GM04503 (cell line): Measurements from ENCODE around the gene RESP18.

Experiments
- DNase-seq: peaks from one replicate; pipeline ENCODE4 v3.0.0-alpha.2; 2012; ENCODE audit warnings: low read depth

RESP18 gene

DNA sequence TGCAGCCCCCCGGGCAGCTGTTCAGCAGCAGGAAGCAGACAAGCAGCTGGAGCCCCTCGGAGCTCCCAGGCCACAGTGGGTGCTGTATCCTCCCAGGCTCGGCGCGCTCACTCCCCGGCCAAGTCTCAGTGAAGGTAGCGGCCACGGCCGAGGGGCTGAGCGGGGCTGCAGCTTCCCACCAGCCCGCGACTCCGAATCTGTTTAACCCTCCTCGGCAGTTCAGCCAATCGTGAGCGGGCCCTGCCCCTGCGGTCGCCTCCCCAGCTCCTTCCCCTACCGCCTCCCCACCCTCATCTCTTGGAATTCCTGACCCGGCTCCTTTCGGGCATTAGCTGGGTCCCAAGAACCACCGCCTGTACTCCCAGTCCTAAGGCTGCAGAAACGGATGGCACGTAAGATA lies at the start of gene RESP18:
Gene RESP18 (minus strand): TSS at position 203 of the 400 bp plus-strand sequence.
- DNase-seq, result no peak

DNA sequence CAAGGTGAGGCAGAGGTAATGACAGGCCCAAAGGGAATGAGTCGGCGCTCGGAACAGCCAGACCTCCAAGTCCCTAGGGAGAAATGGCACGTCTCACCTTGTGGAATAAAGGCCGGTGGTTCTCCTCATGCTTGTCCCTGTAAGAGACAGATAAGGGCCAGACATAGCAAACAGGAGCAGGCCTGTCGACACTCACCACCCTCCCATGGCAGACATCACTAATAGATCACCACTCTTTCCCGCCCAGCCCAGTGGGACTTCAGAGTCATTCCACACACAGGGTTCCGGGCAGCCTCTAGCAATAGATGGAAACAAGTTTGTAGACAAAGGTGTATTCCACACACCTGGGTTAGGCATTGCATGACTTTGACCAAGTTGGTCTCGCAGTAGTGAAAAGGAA lies 48.9 kb upstream of the RESP18 start:
- DNase-seq, result no peak

DNA sequence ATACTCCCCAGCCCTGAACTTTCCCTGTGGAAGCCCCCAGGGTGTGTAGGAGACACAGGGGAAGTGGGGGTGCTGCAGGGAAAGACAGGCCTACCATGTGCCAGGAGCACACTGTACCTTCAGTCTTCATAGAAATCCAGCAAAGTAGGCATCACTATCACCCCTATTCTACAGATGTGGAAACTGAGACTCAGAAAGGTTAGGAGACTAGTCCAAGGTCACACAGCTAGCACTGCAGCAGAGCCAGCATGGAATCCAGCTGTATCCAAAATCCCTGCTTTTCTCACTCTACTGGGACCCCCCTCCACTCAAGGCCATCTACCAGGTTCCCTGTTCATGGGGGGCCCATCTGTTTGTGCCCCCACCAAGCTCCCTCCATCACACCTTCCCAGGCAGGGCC lies 48.4 kb upstream of the RESP18 start:
- no peak for DNase-seq

DNA sequence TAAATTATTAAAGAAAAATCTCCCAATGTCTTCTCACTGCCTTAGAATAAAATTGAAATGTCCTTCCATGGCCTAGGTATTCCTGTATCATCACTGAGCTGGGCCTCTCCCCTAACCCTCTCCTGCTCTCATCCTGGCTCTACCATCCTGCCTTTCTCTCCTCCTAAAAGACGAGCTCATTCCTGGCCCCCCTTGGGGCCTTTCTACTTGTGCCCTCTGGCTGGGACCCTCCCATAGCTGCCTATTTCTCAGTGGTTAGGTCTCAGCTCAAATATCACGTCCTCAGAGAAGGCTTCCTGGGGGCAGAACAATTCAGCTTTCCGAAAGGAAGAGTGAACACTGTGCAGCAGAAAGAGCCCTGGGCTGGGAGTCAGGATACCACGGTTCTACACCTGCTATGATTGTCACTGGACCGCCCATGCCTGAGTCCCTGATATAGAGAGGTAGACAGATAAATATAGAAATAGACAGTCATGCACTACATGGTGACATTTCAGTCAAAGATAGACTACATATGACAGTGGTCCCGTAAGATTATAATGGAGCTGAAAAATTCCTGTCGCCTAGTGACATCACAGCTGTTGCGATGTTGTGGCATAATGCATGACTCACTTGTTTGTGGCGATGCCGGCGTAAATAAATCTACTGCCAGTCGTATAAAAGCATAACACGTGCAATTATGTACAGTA lies 45.8 kb upstream of the RESP18 start:
- DNase-seq, result no peak

DNA sequence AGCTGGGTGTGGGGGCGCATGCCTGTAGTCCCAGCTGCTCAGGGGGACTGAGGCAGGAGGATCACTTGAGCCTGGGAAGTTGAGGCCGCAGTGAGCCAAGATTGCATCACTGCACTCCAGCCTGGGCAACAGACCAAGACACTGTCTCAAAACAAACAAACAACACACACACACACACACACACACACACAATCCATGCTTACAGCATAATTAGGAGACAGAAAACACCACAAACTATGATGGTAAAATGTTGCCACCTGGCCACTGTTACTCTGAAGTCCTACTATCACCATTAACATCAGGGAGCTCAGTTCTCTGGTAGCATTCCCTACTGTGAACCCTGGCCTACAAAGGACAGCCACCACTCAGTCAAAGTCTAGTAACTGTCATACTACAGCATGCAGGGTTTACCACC lies 36.9 kb upstream of the RESP18 start:
- DNase-seq, result peak; percentile 56

DNA sequence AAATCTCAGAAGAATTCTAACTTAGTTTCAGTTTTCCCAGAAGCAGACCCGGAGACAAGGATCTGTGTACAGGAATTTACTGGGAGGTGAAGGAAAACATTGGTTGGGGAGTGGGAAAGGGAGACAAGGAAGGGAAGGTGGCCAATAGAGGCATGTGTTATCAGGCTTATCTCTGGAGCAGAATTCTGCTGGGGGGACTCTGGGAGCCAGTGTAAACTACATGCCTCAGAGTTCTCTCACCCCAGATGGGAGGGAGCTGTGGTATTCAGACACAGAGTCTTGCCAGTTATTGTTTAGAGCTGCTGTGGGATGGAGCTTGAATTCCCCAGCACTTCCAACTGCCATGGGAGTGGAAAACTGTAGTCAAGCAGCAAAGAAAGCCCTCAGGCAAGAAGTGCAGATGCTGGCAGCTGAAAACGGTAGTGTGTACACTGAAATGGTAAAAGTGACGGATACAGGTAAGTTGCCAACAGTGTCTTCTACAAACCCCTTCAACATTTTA lies 36.2 kb upstream of the RESP18 start:
- DNase-seq, result peak; percentile 73

DNA sequence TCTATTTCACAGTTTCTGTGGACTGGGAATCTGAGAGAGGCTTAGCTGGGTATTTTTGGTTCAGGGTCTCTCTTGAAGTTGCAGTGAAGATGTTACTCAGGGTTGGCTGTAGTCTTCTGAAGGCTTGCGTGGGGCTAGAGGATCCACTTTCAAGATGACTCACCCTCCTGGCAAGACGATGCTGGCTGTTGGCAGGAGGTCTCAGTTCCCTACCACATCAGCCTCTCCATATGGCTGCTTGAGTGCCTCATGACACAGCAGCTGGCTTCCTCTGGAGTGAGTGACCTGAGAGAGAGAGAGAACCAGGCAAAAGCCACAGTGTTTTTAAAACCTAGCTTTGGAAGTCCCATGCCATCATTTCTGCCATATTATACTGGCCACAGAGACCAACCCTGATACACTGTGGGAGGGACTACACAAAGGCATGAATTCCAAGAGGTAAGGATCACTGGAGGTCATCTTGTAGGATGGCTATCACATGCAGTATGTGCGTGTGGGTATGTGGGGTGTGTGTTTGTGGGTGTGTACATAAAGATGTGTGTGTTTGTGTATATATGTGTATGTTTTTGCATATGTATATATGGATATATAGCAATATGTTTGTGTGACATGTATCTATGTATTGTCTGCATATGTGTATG lies 30.1 kb upstream of the RESP18 start:
- DNase-seq, result peak; percentile 92

DNA sequence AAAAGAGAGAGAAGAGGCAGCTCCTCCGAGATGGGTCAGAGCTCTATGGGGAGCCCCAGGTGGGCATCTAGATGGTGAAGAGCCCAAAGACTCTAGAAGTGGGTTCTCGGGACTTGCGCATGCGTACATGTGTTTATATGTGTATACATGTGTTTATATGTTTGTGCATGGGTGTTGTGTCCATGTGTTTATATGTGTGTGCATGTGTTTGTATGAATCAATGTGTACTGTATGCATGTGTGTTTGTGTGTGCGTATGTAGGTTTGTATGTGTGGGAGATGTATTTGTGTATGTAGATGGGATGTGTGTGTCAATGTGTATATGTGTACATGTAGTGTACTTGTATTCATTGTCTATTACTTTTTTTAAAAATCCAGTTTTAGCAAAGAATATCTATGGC lies 29.5 kb upstream of the RESP18 start:
- no peak for DNase-seq

DNA sequence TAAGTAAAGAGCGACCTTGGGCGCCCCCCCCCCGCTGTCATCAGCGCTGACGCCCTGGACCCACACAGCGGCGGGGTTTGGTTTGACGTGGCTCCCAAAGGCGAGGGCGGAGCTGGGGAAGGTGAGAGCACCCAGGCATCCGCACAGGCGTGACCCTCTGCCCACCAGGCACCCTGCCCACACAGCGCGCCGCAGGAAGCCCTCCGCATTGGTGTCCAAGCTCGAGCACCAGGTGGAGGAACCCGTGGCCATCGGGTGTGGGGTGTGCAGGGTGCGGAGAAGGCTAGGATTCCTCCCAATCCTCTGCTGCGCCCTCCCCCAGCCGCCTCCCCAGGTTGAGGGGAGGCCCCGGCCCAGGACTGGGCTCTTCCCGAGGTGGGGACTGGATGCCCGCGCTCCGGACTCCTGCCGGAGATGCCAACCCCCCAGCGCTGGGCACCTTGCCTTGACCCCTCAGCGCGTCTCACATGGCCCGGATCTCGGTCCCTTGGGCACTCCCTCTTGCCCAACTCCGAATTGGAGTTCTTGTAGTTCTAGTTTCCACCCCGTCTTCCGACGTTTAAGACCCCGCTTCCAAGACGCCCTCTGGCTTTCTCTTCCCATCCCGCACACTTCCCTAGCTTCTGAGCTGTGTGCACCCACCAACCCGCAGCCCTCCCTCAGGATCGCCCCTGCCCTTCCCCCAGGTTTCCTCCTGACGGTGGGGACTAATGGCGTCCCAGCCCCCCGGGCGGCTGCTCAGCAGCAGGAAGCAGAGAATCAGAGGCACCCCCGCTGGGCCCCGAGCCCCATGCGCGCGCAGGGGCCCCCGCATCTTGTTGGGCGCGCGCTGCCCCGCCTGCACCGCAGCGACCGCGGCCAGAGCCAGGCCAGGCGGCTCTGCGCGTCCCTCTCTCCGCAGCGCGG lies 25.9 kb upstream of the RESP18 start:
- DNase-seq, result no peak

DNA sequence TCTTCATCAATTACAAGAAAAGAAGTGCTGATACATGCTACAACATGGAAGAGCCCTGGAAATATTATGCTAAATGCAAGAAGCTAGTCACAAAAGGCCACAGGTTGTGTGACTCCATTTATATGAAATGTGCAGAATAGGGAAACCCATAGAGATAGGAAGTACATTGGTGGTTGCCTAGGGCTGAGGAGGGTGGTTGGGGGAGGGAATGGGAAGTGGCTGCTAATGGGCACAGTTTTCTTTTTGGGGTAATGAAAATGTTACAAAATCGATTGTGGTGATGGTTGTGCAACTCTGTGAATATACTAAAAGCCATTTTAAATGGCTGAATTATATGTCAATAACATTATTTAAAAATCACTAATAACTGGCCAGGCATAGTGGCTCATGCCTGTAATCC lies 24.3 kb upstream of the RESP18 start:
- DNase-seq, result no peak

DNA sequence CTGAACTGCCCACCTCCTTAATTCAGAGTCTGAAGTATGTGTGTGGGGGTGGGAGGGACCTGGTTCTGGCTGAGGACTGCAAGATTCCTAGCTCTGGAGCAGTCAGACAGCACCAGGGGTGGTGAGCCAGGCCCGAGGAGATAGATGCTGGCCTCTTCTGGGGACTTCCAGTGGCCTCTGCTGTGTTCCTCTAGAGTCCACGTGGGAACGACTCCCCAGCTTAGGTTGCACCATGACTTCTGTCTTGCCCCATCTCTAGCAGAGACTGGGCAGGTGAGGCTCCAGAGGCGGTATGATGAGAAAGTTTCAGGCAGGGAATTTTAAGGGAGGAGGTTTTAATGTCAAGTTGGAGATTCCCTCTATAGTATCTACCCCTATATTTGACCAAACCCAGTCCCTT lies 22.0 kb upstream of the RESP18 start:
- DNase-seq, result no peak

DNA sequence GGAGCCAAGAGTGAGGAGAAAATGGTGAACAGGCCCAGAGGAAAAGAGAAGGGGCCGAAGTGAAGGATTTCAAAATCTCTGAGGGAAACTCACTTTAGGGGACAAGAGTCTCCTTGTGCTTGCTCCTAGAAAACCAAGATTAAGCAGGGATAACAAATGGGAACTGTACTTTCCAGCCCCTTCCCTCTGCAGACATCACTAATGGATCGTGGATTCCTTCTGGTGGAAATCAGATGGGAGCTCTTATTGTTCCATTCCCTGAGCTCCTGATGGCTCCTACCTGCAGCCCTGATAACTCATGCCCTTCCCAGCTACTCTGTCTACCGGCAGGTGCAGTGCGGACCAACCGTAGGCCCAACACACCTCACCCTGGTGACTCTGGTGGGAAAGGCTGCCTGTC lies 20.6 kb upstream of the RESP18 start:
- no peak for DNase-seq

DNA sequence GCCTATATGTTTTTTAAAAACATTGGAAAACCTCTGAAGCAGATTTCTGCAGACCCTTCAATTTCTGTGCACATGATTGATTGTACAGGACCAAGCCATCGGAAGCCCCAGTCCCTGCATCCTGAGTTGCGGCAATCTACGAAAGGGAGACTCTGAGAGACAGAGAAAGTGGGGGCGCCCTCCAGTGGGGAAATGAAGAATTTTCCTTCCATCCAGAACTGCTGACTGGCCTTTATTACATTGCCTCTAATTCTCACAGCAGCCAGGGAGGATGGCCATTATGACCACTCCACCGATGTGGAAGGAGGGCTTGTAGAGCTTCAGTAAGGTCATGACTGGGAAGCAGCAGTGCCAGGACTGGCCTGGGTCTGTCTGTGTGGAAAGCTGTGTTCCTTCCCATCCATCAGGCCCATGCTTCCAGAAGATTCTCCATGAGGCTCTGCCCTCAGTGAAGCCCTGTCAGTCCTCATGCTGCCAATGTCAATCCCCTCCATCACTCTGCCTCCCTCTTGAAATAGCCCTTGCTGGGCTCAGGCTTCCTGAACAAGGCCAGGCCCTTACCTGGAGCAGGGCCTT lies 20.0 kb upstream of the RESP18 start:
- DNase-seq, result no peak

DNA sequence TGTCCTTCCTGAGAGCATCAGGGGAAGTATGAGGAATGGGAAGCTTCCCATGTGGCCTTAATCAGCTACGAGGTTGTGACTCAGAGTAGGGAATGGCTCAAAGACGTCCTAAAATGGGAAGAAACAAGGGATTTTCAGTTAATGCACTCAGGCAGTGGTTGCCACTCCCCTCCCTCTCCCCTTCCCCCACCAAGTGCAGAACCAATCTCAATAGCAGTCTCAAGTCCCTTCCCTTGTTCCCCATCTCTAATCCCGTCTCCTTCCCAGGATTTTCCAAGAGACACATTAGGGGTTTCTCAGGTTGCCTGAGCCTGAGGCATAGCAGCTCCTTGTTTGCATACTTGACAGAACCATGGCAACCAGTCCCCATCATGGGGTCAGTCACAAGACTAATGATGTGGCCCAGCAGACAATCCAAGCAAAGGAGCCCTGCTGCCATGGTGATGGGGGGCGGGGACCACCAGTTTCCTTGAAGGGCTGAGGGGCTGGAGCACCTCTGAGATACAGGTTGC lies 18.2 kb upstream of the RESP18 start:
- peak; percentile 61 for DNase-seq

DNA sequence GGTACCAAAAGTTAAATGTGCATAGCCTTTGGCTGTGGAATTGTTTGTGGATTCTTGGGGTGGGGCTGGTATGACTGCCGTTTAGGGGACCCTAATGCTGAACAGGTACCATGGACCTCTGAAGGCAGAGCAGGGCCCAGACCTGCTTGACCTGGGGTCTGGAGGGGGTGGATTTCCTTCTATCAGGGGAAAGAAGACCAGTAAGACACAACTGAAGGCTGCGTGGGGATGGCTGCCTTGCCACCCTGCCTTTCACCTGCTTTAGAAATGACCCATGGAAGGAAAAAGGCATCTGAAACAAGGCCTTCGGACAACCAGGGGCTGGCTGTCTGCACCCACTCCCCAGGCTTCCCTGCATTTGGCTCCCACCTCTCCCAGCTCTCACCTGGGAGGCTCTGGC lies 17.7 kb upstream of the RESP18 start:
- DNase-seq, result no peak

DNA sequence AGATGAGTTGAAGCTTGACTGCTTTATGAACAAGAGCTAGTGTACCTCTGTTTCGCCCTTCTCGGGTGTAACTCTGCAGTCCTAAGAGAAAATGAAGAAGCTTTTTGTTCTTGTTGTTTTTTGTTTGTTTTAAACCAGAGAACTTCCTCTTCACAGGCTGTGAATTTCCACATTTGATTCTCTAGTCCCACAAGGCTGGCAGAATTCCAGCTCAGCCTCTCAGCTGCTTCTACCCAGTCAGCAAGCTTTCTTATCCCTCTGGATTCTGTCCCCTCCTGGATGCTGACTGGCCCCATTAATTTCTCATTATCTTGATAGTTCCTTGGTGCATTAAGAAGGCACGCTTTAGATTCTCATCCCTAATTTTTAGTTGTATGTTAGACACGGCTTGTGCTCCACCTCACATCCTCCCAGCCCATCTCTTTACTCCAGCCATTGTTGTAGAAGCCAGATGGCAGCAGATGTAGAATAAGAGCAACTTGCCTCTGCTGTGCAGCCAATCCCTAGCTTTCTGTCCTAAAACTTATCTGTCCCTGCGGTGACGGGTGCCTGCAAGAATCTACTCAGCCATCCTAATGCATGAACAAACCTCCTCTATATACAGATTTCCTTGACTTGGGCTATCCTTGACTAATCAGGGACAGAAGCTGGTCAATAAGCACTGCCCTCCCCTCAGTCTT lies 12.3 kb upstream of the RESP18 start:
- DNase-seq, result no peak

DNA sequence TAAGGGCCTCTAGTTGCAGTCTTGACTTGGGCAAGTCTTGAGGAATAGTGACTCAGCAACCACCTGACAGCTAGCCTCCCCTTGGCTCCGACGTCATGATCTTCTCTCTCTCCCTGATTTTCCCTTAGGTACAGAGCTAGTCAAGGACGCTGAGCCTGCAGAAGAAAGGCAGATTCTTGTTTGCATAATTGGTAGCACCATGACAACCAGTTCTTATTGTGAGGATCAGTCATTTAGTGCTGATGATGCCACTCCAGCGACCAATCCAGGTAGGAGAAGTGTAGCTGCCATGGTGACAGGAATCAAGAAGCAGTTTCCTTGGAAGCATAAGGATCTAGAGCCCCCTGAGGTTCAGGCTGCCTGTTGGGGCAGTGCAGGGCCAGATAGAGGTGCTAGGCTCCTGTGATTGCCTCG lies 2.8 kb upstream of the RESP18 start:
- DNase-seq, result no peak

DNA sequence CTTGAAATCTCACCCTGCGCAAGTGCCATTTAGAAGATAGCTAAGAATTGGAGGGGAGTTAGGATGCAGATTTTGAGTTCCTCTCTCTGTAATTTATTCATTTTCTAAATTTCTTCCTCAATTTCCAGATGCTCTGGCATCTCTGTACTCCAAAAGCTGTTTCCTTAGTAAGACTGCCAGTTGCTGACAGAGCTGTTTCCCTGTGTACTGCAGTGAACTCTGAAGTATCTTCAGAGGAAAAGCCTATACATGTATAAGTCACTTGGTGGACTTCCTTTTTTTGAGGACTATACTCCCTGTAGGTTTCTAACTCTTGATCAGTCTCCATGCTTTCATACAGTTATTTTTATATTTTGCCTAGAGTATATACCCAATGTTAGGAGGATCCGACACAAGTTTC lies 1.5 kb upstream of the RESP18 start:
- no peak for DNase-seq

DNA sequence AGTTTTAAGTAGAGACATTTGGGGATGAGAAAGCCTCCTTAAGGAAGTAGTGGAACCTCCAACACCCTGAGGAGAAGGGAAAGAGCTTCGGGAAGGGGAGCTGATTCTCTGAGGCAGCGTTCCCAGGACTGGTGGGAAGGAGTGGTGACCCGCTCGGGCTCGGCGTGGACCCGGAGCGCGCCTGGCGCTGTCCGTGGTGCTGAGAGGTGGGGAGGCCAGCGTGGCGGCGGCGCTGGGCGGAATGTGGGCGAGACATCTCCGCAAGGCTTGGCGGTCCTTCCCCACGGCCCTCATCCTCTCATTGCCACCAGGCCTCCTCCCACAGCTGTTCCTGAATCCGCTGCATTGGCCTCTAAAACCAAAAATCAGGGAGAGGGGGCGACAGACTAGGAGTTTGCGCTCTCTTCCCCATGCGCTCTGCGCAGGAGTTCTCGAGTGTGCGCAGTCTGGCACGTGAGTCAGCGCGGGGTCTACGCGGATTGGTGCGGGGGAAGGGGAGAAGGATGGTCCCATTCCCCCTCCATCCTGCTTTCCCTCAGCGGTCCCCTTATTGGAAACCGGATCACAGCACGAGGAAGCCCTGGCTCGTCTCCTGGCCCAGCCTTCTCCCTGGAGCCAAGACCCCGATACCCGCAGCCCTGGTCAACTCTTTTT lies 857 bp downstream of the RESP18 start:
- DNase-seq, result no peak

DNA sequence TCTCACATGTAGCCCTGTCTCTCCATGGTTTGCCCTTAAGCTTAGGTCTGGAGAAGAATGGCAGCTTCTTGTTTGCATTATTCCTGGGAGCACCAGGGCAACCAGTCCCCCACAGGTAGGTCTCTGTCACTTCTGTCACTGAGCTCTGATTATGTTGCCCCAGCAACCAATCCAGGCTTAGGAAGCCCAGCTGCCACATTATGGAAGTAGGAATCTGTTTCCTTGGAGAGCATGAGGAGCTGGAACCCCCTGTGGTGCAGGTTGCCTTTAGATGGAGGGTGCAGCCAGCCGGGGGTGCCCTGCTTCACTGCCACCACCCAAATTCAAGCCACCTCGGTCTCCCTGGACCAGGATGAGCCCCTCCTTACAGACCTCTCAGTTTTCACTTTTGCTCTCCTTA lies 4.8 kb downstream of the RESP18 start:
- no peak for DNase-seq

DNA sequence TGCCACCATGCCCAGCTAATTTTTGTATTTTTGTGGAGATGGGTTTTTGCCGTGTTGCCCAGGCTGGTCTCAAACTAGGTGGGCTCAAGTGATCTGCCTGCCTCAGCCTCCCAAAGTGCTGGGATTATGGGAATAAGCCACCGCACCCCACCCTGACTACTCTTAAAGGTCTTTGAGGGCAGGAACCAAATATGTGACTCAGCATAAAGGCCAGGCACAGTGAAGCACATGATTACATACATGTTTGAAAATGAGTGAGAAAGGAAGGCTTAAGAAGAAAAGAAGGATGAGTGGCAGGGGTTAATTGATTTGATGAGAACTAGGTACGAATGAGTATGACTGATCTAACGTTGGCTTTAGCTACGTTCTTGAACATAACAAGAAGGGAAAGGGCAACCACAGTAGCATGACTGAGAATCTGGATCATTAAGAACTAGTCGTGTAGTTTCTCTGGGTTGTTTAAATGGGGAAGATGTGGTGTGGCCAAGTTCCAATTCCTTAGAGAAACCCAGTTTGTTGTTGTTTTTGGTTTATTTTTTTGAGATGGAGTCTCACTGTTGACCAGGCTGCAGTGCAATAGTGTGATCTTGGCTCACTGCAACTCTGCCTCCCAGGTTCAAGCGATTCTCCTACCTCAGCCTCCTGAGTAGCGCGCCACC lies 6.8 kb downstream of the RESP18 start:
- no peak for DNase-seq
